Coronary artery (tissue), 2 donors: Measurements from ENCODE around the gene SNX2.

Experiments
- DNase-seq: peaks from one replicate; pipeline ENCODE4 v3.0.0-alpha.2; 2017; ENCODE audit warnings: low spot score
- H3K27ac ChIP-seq, 2 donors: fragments of 200-600 bp; sonication (generic); one replicate each; pipeline ENCODE4 v1.5.1; 2016 to 2019
- H3K4me3 ChIP-seq: fragments of 200-600 bp; sonication (generic); 2 replicates; pipeline ENCODE4 v1.5.1; 2016; ENCODE audit warnings: mild to moderate bottlenecking, moderate library complexity
- CTCF ChIP-seq: fragments of 200-600 bp; sonication (generic); IDR thresholded peaks from one replicate; pipeline ENCODE4 v1.5.1; 2019; ENCODE audit warnings: antibody characterized with exemption

Gene SNX2

GRCh38 chr5:122870219-122870856 is 95.5 kb downstream of the SNX2 start:
- no peak for DNase-seq
- Histone ChIP-seq H3K27ac (no peak overlapping the region), H3K4me3 (no peak overlapping the region)
- TF ChIP-seq CTCF, result no peak

GRCh38 chr5:122871661-122872060 is 96.8 kb downstream of the SNX2 start:
- no peak for TF ChIP-seq CTCF
- DNase-seq, result no peak
- Histone ChIP-seq H3K4me3 (no peak overlapping the region), H3K27ac (no peak overlapping the region)

DNA sequence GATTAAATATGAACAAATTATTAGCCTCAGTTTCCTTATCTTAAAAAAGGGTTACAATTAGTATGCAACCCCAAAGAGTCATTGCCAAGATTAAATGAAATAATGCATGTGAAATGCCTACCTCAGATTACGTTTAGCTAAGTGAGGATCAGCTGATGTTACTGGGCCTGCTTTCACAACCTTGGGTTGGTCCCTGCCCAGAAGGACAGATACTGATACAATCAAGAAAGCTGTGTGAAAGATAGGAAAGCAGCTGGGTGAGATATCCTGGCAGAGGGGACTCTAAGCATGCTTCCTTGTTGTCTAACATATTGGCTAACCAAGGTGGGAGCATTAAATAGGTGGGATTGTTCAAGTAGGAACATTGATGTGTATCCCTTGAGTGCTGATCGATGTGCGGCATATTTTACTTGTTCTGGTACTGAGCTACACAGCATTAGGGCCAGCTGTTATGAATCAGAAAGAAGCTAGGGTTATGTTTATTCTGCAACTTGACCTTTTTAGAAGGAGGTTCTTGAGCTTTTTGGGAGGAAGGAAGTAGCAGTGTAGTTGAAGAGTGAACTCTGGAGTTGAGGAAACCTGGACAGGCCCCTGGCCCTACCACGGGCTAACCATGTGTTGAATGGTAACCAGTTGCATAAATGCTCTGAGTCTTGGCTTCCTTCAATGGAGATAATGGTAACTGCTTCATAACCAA is 99.4 kb downstream of the SNX2 start:
- Histone ChIP-seq H3K27ac (no peak overlapping the region), H3K4me3 (no peak overlapping the region)
- no peak for DNase-seq
- no peak for TF ChIP-seq CTCF

GRCh38 chr5:122877518-122877917 is 102.6 kb downstream of the SNX2 start:
- TF ChIP-seq CTCF, result no peak
- no peak overlapping the region for H3K4me3 ChIP-seq
- DNase-seq, result no peak
- H3K27ac ChIP-seq, result no peak overlapping the region

- no peak for DNase-seq
Observed at GRCh38 chr5:122879076-122879475, 104.2 kb downstream of the SNX2 start.

More at GRCh38 chr5:122879076-122879475, 104.2 kb downstream of the SNX2 start:
- Histone ChIP-seq H3K27ac (no peak overlapping the region), H3K4me3 (no peak overlapping the region)
- TF ChIP-seq CTCF, result no peak
